ENCODE measurements around the gene SLC6A9. TPM values are rescaled to one million over a fixed set of nuclear protein-coding genes. Genes with fewer than 3 reads are reported as not detected.

Gene SLC6A9
- total and polyA plus RNA-seq, 2 experiments from 2014 or later = 4.9 to 13.2 TPM

DNA sequence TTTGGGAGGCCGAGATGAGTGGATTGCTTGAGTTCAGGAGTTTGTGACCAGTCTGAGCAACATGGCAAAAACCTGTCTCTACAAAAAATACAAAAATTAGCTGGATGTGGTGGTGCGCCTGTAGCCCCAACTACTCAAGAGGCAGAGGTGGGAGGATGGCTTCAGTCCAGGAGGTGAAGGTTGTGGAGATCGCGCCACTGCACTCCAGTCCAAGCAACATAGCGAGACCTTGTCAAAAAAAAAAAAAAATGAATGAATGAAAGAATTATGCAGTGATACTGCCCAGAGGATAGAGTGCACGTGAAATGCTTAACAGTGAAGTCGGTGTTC lies 61.9 kb downstream of the SLC6A9 start:
- peaks cover 3% of the 10 kb centered on the region for H3K4me1 ChIP-seq (ENCODE audit: low read depth)
- DNase-seq (ENCODE audit: low read depth in 1 of 2, low spot score in 1 of 2) = no peak
- TF ChIP-seq, protein P1, sequence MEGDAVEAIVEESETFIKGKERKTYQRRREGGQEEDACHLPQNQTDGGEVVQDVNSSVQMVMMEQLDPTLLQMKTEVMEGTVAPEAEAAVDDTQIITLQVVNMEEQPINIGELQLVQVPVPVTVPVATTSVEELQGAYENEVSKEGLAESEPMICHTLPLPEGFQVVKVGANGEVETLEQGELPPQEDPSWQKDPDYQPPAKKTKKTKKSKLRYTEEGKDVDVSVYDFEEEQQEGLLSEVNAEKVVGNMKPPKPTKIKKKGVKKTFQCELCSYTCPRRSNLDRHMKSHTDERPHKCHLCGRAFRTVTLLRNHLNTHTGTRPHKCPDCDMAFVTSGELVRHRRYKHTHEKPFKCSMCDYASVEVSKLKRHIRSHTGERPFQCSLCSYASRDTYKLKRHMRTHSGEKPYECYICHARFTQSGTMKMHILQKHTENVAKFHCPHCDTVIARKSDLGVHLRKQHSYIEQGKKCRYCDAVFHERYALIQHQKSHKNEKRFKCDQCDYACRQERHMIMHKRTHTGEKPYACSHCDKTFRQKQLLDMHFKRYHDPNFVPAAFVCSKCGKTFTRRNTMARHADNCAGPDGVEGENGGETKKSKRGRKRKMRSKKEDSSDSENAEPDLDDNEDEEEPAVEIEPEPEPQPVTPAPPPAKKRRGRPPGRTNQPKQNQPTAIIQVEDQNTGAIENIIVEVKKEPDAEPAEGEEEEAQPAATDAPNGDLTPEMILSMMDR (IDR thresholded peaks at IDR 0.05; ENCODE audit: low read depth, low read length) = no peak
- peak overlapping the region; percentile 8 for H3K4me3 ChIP-seq
- no peaks in the 10 kb centered on the region for H3K36me3 ChIP-seq
- H3K27ac ChIP-seq = no peak overlapping the region
- H3K9me3 ChIP-seq (ENCODE audit: low read depth) = no peaks in the 10 kb centered on the region
- no peaks in the 10 kb centered on the region for H3K27me3 ChIP-seq

DNA sequence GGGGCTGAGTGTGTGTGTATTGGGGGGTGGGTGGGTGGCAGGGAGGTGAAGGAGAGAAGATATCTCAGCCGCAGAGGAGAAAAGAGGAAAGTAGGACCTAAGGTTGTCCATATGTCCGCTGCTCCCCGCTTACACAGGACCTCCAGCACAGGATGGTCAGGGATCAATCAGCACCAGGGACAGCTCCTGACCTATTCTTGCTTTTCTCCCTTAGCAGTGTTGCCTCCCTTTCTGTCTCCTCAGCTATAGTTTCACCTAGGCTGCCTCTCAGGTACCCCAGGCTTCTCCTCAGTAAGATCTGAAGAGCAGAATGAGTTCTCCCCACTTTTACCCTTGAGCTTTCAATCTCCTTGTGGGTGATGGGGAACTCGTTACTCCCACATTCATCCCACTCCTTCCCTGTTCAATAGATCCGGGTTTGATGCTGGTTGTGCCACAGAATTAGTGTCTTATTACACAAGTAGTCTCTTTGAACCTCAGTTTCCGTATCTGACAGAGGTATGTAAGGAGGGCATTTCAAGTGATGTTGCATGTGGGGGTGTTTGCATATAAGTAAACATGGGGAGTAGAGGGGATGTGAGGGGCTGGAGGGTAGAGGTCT lies 62.8 kb downstream of the SLC6A9 start:
- Histone ChIP-seq H3K9me3 (ENCODE audit: low read depth) (no peaks in the 10 kb centered on the region), H3K4me1 (ENCODE audit: low read depth) (peaks cover 3% of the 10 kb centered on the region), H3K36me3 (no peaks in the 10 kb centered on the region), H3K4me3 (no peak overlapping the region), H3K27me3 (no peaks in the 10 kb centered on the region), H3K27ac (no peak overlapping the region)
- TF ChIP-seq, protein P1 (IDR thresholded peaks at IDR 0.05; ENCODE audit: low read depth, low read length) = no peak
- DNase-seq (ENCODE audit: low read depth in 1 of 2, low spot score in 1 of 2) = peak; percentile 50 to 79

DNA sequence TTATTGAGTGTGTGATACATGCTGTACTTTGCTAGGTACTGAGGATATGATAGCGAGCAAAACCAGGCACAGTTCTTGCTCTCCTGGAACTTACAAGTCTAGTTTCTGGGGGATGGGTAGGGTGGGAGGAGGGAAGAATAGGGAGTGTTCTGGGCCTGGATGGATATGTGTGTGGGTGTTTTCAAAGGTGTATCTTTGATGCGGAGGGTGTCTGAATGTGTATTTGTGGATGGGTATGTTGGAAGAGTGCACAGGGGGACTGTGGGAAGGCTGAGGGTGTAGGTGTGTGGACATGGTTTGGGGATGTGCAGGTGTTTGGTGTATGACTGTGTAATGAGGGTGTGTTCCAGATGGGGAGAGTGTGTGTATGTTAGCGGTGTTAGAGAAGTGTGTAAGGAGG lies 65.9 kb downstream of the SLC6A9 start:
- H3K27me3 ChIP-seq = no peaks in the 10 kb centered on the region
- H3K36me3 ChIP-seq = peaks cover 4% of the 10 kb centered on the region
- H3K4me1 ChIP-seq (ENCODE audit: low read depth) = peaks cover under 1% of the 10 kb centered on the region
- no peak for DNase-seq (ENCODE audit: low read depth in 1 of 2, low spot score in 1 of 2)
- H3K4me3 ChIP-seq = no peak overlapping the region
- no peak overlapping the region for H3K27ac ChIP-seq
- no peaks in the 10 kb centered on the region for H3K9me3 ChIP-seq (ENCODE audit: low read depth)
- TF ChIP-seq, protein P1 (IDR thresholded peaks at IDR 0.05; ENCODE audit: low read depth, low read length) = no peak

DNA sequence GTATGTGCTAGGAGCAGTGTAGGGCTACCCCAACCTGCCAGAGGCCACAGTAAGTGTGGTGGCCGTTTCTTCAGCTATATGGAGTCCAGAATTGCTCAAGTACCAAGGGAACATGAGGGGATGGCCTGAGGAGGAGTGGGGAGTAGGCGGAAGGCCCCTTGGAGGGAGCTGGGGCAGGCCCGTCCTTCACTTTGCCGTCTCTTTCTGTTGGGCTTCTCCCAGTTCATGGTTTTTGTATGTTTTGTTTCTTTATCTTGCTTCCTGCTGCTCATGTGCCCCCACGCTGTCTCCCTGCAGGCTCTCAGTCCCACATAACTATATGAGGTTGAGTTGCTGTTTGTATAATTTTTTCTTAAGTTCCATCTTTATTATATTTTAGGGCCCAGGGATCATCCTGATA lies 67.4 kb downstream of the SLC6A9 start:
- no peak overlapping the region for H3K4me3 ChIP-seq
- peaks cover 9% of the 10 kb centered on the region for H3K36me3 ChIP-seq

DNA sequence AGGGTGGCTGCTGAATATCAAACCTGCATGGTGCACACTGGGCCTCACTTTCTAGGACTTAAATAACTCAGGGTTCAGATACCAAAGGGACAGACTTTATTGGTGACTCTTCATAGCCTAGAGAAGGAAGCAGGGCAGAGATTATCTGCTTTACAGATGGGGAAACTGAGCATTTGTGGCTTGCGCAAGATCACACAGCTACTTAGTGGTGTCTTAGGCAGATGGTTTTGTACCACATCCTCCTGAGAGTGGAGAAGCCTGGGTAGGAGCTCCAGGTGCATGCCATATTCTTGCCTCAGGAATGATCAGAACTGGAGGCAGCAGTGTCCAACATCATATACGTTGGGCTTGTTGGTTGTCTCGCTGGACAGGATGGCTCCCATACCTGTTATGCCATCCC lies 68.3 kb downstream of the SLC6A9 start:
- H3K9me3 ChIP-seq (ENCODE audit: low read depth) = no peaks in the 10 kb centered on the region

More for the DNA sequence above, 67.4 kb downstream of the SLC6A9 start:
- Histone ChIP-seq H3K9me3 (ENCODE audit: low read depth) (no peaks in the 10 kb centered on the region), H3K4me1 (ENCODE audit: low read depth) (no peaks in the 10 kb centered on the region), H3K27me3 (no peaks in the 10 kb centered on the region), H3K27ac (no peak overlapping the region)
- no peak for DNase-seq (ENCODE audit: low read depth in 1 of 2, low spot score in 1 of 2)
- TF ChIP-seq, protein P1 (IDR thresholded peaks at IDR 0.05; ENCODE audit: low read depth, low read length) = no peak

More for the DNA sequence above, 68.3 kb downstream of the SLC6A9 start:
- Histone ChIP-seq H3K27me3 (no peaks in the 10 kb centered on the region), H3K27ac (no peak overlapping the region), H3K36me3 (peaks cover 13% of the 10 kb centered on the region), H3K4me1 (ENCODE audit: low read depth) (no peaks in the 10 kb centered on the region), H3K4me3 (no peak overlapping the region)
- DNase-seq (ENCODE audit: low read depth in 1 of 2, low spot score in 1 of 2) = no peak
- TF ChIP-seq, protein P1 (IDR thresholded peaks at IDR 0.05; ENCODE audit: low read depth, low read length) = no peak

All from cardiac muscle cell (in vitro differentiated cells and primary cell).